ENCODE results near the gene NFIX.

Gene NFIX

DNA sequence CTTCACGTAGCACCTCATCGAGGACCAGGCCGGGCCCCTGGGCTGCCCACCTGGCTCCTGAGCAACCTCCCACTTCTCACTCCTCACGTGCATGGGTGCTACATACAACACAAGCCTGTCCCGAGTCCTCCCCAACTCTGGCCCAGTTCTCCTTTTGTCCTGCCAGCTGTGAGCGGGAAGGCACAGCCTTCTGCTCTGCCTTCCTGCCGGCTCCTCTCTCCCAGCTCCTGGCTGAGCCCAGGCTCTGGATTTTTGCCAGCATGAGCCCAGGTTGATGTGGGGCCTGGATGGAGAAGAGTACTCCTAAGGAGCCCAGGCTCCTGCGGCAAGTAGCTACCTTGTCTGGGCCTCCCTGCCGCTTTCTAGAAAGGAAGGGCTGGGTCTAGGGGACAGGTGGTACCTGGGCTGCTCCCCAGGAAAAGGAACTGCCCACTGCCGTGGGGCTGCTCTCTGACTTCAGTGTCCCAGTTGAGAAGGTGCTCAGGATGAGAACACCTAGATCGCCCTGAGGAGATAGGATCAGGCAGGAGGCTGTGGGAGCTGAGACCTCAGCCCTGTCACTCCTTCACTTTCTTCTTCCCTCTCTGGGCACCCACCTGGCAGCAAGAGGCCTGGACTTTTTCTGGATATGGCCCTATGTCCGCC lies 83.7 kb downstream of the NFIX start:
- FAIRE-seq: no peak

DNA sequence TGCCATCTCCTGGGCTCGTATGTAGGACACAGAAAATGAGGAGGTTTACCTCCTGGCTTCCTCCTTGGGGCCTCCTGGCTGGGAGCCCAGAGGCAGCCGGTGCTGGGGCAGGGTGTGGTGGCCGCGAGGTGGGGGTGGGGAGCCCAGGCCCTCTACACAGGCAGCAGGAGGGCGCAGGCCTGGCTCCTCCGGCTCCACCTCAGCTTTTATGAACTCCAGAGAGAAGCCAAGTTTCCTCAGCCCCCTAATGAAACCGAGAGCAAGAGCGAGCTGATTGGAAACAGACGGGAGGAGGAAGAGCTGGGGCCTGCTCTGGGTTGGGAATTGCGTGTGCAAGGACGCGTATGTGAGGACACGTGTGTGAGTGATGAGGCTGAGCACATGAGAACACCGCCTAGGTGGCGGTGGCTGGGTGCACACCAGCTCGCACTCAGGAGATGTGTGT lies 84.3 kb downstream of the NFIX start:
- FAIRE-seq: no peak

GRCh38 chr19:13082192-13083007 lies 87.1 kb downstream of the NFIX start:
- no peak for FAIRE-seq

DNA sequence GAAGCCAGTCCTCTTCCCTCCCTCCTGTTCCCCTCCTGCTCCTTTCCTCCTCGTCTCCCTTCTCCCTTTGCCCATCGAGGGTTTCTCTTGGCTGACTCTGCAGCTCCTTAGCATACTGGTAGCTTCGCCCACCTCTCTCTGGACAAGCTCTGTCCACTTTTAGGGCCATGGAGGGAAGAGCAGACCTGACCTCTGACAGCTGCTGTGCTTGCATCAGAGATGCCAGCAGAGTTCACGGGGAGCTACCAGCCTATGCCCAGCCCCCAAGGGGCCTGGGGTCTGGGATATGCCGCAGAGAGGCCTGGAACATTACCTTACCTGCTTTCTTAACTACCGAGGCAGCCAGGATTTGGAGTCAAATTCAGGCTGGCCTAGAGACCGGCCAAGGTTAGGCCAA lies 87.7 kb downstream of the NFIX start:
- no peak for FAIRE-seq

GRCh38 chr19:13083627-13084026 lies 88.4 kb downstream of the NFIX start:
- FAIRE-seq: no peak

DNA sequence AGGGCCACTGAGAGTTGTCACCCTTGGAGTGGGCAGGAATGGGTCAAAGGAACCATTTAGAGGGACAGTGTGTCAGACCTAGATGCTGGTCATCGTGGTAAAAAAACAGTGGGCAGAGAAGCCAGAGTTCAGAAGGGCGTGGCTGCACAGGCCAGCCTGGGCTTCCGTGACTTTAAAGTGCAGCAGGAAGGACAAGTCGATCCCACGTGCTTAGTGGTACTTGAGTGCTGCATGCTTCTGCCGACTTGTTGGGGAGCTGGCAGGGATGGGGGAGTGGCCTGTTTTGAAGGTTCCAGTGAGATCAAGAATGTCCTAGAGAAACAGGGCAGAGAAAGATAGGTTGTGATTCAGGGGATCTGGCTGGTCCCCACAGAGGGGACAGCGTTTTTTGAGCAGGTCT lies 90.4 kb downstream of the NFIX start:
- no peak for FAIRE-seq

GRCh38 chr19:13086341-13086740 lies 91.1 kb downstream of the NFIX start:
- FAIRE-seq: no peak

DNA sequence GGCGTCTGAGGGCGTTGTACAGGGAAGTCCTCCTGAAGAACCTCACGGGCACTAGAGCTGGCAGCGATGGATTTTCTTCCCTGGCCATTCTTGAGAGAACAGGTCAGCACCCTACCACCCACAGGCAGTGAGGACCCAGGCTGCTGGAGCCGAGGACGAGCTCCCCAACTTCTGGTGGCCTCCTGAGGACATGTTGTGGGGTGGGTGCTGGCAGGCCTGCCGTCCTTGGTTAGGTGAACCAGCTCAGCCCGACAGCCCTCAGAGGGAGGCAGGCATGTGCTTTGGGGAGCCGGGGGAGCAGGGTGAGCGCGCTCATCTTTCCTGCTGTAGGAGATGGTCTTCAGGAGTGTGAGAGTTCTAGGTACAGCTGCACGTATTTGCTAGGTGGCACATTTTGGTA lies 92.0 kb downstream of the NFIX start:
- FAIRE-seq: no peak

DNA sequence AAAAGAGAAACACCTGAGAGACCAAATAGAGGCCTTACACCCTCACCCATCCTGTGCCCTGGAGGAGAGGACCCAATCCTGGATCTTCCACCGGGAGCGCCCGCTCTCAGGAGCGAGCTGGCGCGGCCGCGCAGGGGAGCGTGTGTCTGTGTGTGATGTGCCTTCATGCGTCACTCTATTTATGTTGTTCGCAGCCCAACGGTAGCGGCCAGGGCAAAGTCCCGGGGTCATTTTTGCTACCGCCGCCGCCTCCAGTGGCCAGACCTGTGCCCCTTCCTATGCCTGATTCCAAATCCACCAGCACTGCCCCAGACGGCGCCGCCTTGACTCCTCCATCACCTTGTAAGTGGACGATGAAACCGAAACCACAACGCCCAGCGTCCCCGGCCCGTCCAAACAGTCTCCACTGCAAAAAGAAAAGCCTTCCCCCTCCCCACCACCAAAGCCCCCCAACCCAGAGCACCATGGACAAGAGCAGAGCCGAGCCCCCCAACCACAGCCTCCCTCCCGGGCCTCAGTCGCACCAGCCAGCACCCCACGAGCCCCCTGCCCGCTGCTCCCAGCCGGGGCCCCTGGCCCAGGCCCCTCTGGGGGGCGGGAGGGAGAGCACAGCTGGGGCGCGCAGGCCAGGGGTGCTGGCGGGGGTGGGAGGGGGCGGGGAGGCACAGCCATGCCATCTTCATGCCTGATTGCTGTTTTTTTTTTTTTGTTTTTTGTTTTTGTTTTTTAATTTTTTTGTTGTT lies 92.7 kb downstream of the NFIX start:
- no peak for FAIRE-seq

DNA sequence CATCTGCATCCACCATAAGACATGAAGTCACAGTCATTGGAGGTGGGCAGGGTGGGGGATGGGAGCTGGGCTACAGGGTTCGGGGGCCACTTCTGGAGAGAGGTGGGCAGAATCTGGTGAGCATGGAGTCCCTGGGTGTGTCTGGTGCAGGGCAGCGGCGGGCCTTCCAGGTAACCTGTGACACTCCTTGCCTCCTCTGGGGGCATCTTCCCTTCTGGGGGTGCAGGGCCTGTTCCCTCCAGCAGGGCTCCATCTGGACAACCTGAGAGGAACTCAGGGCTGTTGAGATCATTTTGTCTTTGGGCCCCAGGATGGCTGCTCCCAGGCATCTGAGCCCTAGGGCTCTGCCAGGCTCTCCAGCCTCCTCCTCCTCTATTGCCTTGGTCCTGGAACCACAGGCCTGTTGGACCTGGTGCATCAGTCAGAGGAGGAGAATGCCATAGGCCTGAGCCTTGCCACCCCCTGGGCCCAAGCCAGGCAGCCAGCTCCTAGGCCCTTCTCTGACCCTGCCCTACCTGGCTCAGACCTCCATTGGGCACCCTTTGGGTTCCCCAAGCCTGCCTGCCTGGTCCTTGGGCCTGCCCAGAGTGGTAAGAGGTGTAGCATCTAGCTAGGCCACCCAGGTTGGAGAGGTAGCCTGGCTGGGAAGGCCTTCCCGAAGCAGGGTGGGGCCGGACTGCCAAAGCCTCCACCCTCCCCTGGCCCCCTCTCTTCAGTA lies 94.0 kb downstream of the NFIX start:
- FAIRE-seq: no peak

DNA sequence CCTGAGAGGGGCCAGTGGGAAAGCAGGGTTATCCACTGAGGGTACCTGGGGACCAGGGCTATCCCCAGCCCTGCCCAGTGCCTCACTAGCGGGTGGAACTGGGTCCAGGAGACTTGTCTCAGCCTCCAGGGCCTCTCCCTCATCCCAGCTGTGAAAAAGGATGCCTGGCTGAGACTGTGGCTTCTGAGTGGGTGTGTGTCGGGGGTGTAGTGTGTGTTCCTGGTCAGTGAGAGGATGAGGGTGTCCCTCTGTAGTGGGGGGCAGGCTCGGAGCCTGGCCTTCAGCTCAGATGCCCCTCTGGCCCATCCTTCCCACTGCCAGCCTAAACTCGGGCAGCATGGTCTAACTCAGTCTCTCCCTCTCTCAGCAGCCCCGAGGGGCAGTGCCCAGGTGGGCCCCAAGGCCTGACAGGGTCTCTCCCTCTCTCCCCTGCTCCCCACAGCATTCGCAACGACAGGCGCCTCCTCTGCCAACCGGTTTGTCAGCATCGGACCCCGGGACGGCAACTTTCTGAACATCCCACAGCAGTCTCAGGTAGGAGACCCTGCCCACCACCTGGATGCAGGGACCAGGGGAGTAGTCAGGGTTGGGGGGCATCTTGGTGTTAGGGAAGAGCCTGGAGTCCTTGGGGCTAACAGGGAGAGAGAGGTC lies 94.7 kb downstream of the NFIX start:
- no peak for FAIRE-seq

DNA sequence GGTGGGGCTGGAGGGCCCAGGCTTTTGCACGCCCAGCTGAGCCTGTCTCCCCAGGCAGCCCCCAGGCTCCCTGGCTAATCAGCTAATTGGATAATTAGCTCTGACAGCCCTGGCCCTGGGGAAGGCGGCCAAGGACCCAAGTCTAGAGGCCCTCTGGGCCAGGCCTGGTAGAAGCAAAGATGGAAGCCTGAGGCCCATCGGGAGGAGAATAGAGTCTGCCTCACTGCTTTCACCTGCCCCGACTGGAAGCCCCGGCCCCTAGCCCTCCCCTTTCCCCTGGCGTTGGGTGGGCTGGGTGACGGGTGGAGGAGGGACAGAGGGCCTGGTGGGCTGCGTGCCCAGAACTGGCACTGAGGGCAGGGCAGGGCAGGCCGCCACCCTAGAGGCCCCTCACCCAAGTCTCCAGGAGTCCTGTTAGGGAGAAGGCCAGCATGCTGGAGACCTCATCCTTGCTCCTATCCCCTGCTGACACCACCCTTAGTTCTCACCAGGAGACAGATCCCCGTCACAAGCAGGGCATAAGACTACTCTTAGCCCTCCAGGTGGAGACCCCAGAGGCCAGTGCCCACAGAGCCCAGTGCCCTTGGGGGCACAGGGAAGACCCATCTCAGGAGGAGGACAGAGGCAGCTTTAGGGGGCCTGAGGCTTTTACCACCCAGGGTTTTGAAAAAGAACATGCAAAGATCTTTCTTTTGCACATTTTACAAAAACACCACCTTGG lies 95.4 kb downstream of the NFIX start:
- no peak for FAIRE-seq

DNA sequence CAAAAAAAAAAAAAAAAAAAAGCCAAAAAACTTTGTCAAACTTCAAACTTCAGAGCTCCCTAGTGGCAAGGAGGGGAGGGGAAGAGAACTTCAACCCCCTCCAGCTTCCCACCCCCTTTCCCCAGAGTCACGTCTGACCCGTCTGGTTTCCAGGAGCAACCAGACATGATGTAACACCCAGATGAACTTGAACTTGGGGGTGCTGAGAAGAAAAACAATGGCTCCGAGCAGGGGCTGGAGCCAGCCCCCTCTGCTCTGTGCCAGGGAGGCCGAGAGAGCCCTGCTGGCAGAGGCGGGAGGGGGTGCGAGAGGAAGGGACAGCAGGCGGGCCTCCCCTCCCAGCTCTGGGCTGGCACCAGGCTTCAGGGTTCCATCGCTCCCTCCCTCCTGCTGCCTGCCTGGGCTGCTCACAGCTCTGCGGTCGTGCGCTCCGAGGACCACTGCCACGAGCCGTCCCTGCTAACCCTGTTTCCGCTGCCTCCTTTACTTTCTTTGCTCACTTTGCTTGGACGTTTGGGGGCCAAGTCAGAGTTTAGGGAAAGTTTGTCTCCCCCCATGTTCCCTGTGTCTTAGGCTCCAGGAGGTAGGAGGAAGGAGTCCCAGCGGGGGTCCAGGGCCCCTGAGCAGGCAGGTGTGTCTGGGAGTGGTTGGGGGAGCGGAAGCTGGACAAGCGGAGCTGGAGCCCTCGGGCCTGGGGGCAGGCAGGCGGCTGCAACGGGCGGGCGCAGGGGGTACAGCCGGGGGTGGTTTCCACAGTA lies 96.3 kb downstream of the NFIX start:
- no peak for FAIRE-seq

DNA sequence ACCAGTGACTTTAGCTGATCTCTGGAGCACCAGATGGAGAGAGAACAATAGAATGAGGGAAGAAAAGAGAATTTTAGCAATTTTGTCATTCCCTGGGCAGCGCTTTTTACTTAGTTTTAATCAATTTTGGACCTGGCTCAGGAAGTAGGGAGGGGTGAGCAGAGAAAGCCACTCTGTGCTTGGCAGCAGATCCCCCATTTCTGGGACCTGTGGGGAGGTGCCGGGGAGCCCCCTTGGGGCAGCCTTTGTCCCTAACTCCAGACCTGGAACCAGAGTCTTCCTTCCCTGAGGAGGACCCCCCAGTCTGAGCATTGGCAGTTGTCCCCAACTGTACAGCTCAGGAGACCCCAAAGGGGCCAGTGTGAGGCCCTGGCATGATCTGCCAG lies 96.9 kb downstream of the NFIX start:
- no peak for FAIRE-seq

- no peak for FAIRE-seq
Observed at GRCh38 chr19:13092606-13093235, 97.4 kb downstream of the NFIX start.

DNA sequence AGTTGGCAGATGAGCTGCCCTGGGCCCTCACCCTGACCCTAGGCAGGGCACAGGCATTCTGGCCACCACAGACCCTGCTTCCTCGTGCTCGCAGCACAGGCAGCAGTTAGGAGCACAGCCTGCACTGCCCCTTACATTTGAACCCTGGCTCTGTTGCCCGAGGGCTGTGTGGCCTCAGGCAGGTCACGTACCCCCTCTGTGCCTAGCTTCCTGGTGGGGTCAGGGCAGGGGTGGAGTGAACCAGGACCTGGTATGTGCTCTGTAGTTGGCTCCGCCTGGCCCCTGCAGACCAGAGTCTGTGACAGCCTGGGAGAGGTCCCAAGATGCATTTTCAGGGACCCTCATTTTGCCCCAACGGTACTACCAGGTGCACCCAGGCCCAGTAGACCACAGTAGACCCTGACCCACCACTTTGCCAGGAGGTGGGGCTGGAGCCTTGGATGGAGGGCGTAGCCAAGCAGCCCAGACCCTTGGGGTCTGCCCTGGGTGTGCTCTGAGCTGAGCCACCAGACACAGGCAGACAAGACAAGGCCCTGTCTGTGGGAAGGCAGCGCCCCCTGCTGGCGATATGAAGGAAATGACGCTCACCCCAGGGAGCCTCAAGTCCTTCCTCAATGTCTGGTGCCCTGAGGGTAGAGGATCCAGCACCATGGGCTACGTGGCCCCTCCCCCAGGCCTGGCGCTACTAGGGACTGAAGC lies 98.3 kb downstream of the NFIX start:
- FAIRE-seq: no peak

GRCh38 chr19:13094106-13094504 lies 98.8 kb downstream of the NFIX start:
- no peak for FAIRE-seq

GRCh38 chr19:13094771-13095392 lies 99.6 kb downstream of the NFIX start:
- no peak for FAIRE-seq

DNA sequence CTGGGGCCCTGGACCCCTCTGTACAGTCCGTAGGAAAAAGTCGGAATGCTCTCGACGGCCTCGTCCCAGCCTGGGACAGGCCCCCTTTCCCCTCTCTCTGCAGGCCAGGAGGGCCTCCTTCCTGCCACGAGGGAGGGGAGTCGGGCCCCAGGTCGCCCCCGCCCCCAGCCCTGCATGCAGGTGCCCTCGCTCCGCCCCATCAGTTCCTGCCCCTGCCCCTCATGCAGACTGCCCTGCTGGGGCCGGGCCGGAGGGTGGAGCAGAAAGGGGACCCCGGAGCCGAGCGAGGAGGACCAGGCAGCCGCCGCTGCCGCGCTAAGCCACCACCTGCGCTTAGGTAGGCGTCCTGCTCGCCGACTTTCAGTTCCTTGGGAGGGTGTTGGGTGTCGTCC lies 100.1 kb downstream of the NFIX start:
- no peak for FAIRE-seq
